Ascending aorta (tissue), 2 donors: ENCODE data around the gene NFATC2. TPM values are rescaled to one million over a fixed set of nuclear protein-coding genes. Genes with fewer than 3 reads are reported as not detected.
A peak's percentile ranks its signal among the peaks of the same experiment; 100 is the strongest.

Source experiments
- DNase-seq, 2 donors: peaks; one replicate each; pipeline ENCODE4 v3.0.0-alpha.2; 2019; ENCODE audit warnings: low spot score in 2 of 2
- H3K27ac ChIP-seq, 2 donors: fragments of 200-600 bp; sonication (generic); one replicate each; pipeline ENCODE4 v1.5.1; 2016 to 2017; ENCODE audit warnings: mild to moderate bottlenecking in 1 of 2
- H3K27me3 ChIP-seq: fragments of 200-600 bp; sonication (generic); one replicate; pipeline ENCODE4 v1.5.1; 2017
- H3K36me3 ChIP-seq, 2 donors: fragments of 200-600 bp; sonication (generic); one replicate each; pipeline ENCODE4 v1.5.1; 2016
- H3K4me1 ChIP-seq, 2 donors: fragments of 200-600 bp; sonication (generic); one replicate each; pipeline ENCODE4 v1.5.1; 2016 to 2017; ENCODE audit warnings: mild to moderate bottlenecking in 1 of 2
- H3K4me3 ChIP-seq, 2 donors: fragments of 200-600 bp; sonication (generic); one replicate each; pipeline ENCODE4 v1.5.1; 2016 to 2017; ENCODE audit warnings: mild to moderate bottlenecking in 1 of 2
- H3K9me3 ChIP-seq, 2 donors: fragments of 200-600 bp; sonication (generic); one replicate each; pipeline ENCODE4 v1.5.1; 2016
- CTCF ChIP-seq, 3 experiments: fragments of 200-600 bp in 2 of 3; fragments of 450-650 bp in 1 of 3; sonication (generic) in 2 of 3; IDR thresholded peaks; one replicate each; pipeline ENCODE4 v1.5.1; 2016 to 2019; ENCODE audit warnings: antibody characterized with exemption in 3 of 3, mild to moderate bottlenecking in 1 of 3, moderate library complexity in 1 of 3
- intact Hi-C: fragments of 100-400 bp; cut with DNase I; formaldehyde crosslinking; loops from one replicate; pipeline ENCODE4 v1.15.1; 2023
- total RNA-seq: library from RNA; depleted of rRNA; stranded (reverse); fragments of >200 nt; gene quantifications from one replicate; pipeline ENCODE4 v1.1.0, GENCODE V29; 2016

The NFATC2 gene
- total RNA-seq, 1 donor from 2014 or later = 7.9 TPM

GRCh38 chr20:51359947-51360346 lies 182.6 kb downstream of the NFATC2 start:
- Histone ChIP-seq H3K9me3 (no peaks in the 10 kb centered on the region), H3K36me3 (no peaks in the 10 kb centered on the region), H3K27me3 (no peaks in the 10 kb centered on the region), H3K4me1 (peaks cover 0 to 2% of the 10 kb centered on the region in 2 donors), H3K27ac (peak overlapping the region in 1 of 2 donors; percentile 38), H3K4me3 (no peak overlapping the region)
- DNase-seq = no peak
- intact Hi-C loops = loop anchor here (10.0 kb wide), 1 partner anchor 395 kb away; no protein-coding TSS in a partner anchor
- no peak for TF ChIP-seq CTCF (IDR thresholded peaks at IDR 0.05)

- Histone ChIP-seq H3K27me3 (no peaks in the 10 kb centered on the region), H3K4me1 (peaks cover 0 to 6% of the 10 kb centered on the region in 2 donors), H3K36me3 (no peaks in the 10 kb centered on the region), H3K9me3 (no peaks in the 10 kb centered on the region), H3K4me3 (no peak overlapping the region), H3K27ac (no peak overlapping the region)
- intact Hi-C loops = no loop called here
- no peak for TF ChIP-seq CTCF (IDR thresholded peaks at IDR 0.05)
- no peak for DNase-seq
Measured at GRCh38 chr20:51359401-51359800, 183.1 kb downstream of the NFATC2 start.

GRCh38 chr20:51358032-51358724 lies 184.3 kb downstream of the NFATC2 start:
- H3K4me3 ChIP-seq = no peak overlapping the region
- intact Hi-C loops = no loop called here

GRCh38 chr20:51357543-51357942 lies 185.0 kb downstream of the NFATC2 start:
- no peak overlapping the region for H3K4me3 ChIP-seq
- intact Hi-C loops = no loop called here
- H3K27me3 ChIP-seq = no peaks in the 10 kb centered on the region
- DNase-seq = no peak
- no peak overlapping the region for H3K27ac ChIP-seq
- no peaks in the 10 kb centered on the region for H3K9me3 ChIP-seq
- H3K4me1 ChIP-seq = peaks cover 0 to 9% of the 10 kb centered on the region in 2 donors
- no peak for TF ChIP-seq CTCF (IDR thresholded peaks at IDR 0.05)
- H3K36me3 ChIP-seq = no peaks in the 10 kb centered on the region

More at GRCh38 chr20:51358032-51358724, 184.3 kb downstream of the NFATC2 start:
- no peak for DNase-seq
- TF ChIP-seq CTCF (IDR thresholded peaks at IDR 0.05) = no peak
- Histone ChIP-seq H3K9me3 (no peaks in the 10 kb centered on the region), H3K27ac (no peak overlapping the region), H3K27me3 (no peaks in the 10 kb centered on the region), H3K36me3 (no peaks in the 10 kb centered on the region), H3K4me1 (peaks cover 0 to 9% of the 10 kb centered on the region in 2 donors)

GRCh38 chr20:51356871-51357270 lies 185.6 kb downstream of the NFATC2 start:
- Histone ChIP-seq H3K9me3 (no peaks in the 10 kb centered on the region), H3K4me1 (peaks cover 0 to 9% of the 10 kb centered on the region in 2 donors), H3K36me3 (no peaks in the 10 kb centered on the region), H3K27ac (no peak overlapping the region), H3K4me3 (no peak overlapping the region), H3K27me3 (no peaks in the 10 kb centered on the region)
- intact Hi-C loops = no loop called here
- DNase-seq = no peak
- no peak for TF ChIP-seq CTCF (IDR thresholded peaks at IDR 0.05)
